Right cardiac atrium (tissue), 5 donors: ENCODE measurements around the gene DSCAML1. TPM values are rescaled to one million over a fixed set of nuclear protein-coding genes. Genes with fewer than 3 reads are reported as not detected.

Experiments
- ATAC-seq, 2 donors: fragments of 200-7000 bp; cut with Tn5 transposase; one replicate each; pipeline versions ENCODE4 v1.8.0 to v1.9.1; 2020; ENCODE audit warnings: moderate library complexity in 2 of 2, mild to moderate bottlenecking in 1 of 2
- DNase-seq, 3 donors: peaks; one replicate each; pipeline ENCODE4 v3.0.0-alpha.2; 2020
- H3K27ac ChIP-seq: one replicate; pipeline ENCODE4 v1.5.1; 2013; ENCODE audit warnings: mild to moderate bottlenecking, low read length, control low read depth, moderate library complexity
- H3K27me3 ChIP-seq: one replicate; pipeline ENCODE4 v1.6.1; 2013; ENCODE audit not compliant: control insufficient read depth, insufficient read depth
- H3K4me1 ChIP-seq: one replicate; pipeline ENCODE4 v1.6.1; 2013; ENCODE audit warnings: low read length; ENCODE audit not compliant: control insufficient read depth, insufficient read depth
- H3K4me3 ChIP-seq: one replicate; pipeline ENCODE4 v1.5.1; 2013; ENCODE audit warnings: low read length, control low read depth
- H3K9me3 ChIP-seq: one replicate; pipeline ENCODE4 v1.6.1; 2013; ENCODE audit warnings: low read length; ENCODE audit not compliant: control insufficient read depth
- WGBS: extraction: QIAGEN DNeasy Blood & Tissue Kit; methylation state at CpG from one replicate; pipeline ENCODE4 v1.1.7; 2013; 5-methylcytosine and 5-hydroxymethylcytosine counted together
- intact Hi-C, 4 donors: fragments of 100-400 bp; cut with DNase I; formaldehyde crosslinking; loops; one replicate each; pipeline versions ENCODE4 v1.11.0 to v1.14.0; 2022 to 2023
- polyA plus RNA-seq: library from polyadenylated mRNA; stranded (reverse); fragments of 200-250 nt; gene quantifications from one replicate; pipeline ENCODE4 v1.2.3, GENCODE V29; 2013
- total RNA-seq, 4 donors: library from RNA; stranded (reverse); fragmentation: NEBNext Ultra II Directional; extraction: Animal tissue kit (Norgen Biotek cat#: 25700); gene quantifications; one replicate each; pipeline ENCODE4 v1.2.1, GENCODE V29; 2021
- donor health status: healthy with polysubstance abuse.
- donor health status: DM: no; HTN: yes; CAD: no.
- donor health status: DM: no; HTN: no; CAD: no.
- donor health status: DM: no; HTN: yes; CAD: no; lungs with severe emphysema.
- donor health status: DM: yes; HTN: yes; CAD: no.

DSCAML1 gene
- total and polyA plus RNA-seq, 5 donors = 0.45 to 1.4 (median 0.96) TPM

DNA sequence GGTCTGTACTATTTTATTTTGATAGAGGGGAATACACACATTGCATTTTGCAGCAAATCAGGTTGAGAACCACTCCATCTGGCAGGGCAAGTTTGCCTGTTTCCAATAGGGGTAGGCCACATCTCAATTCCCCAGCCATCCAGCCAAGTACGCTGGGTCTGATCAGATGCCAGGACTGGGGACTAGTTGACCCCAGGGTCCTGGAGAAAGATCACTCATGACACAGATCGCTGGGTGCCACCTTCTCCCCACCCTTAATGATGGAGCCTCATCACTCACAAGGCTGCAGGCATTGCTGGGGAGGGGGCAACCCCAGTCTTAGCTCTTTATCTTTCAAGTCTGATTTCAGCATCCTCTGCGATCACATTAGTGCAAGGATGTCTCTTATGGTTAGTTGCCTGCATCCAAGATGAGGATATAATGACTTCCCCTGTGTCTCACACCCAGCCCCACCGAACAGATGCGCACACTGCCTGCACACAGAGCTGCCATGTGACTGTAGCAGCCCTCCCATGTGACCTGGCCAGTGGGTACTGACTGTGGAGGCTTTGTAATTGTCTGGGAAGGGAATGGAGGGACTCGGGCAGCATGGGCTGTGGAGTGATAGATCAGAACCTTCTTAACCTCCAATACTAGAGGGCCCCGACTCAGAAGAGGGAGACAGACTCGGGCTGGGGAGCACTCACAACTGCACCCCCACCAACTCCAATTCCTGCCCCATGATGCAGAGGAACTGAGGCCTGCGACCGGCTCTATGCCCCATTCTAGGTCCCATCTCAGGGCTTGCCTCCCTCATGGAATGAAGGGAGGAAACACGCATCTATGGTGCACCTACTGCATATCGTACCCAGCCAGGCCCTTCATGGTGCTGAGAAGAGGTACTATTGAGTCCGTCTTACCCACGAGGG is 155.8 kb downstream of the DSCAML1 start:
- DNase-seq = no peak
- ATAC-seq = no peak
- 84% methylated on average over 14 of the region's 14 CpGs for WGBS
- Histone ChIP-seq H3K9me3 (no peaks in the 10 kb centered on the region), H3K4me1 (no peaks in the 10 kb centered on the region), H3K27me3 (no peaks in the 10 kb centered on the region), H3K27ac (no peak overlapping the region), H3K4me3 (no peak overlapping the region)
- intact Hi-C loops = no loop called here

DNA sequence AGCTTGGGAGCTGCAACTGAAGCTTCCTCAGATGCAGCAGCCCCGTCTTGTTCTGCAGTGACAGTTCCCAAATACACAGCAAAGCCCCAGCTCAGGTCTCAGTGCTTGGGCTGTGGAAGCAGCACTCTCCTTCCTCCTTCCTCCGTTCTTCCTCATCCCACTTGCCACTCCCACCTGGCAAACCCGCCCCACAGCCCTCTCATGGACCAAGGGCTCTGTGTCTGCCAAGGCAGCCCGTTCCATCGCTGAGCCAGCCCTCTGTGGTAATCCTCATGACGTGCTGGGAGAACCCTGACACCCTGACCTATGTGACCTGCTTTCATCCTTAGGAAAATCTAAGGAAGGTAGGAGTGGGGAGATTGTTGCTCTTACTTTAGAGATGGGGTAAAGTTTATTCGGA is 157.0 kb downstream of the DSCAML1 start:
- ATAC-seq = no peak
- H3K4me3 ChIP-seq = no peak overlapping the region
- WGBS = 83% methylated on average over 7 of the region's 7 CpGs

DNA sequence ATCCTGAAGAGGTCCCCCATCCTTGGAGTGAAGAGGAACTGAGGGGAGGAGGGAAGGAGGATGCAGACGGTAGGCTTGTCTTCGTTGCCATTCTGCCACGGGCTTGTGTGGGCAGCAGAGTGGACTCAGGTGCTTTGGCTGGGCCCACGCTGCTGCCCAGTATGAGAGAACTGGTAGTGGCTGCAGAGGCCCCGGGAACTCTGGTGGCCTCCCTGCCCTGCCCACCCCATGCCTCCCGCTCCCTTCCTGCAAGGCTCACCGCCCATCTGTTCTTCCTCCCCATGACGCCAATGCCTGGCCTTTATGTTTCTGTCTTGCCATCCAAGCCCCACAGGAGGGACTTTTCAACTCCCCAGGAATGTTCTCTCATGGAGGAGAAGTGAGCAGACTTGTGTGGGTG is 157.4 kb downstream of the DSCAML1 start:
- no peaks in the 10 kb centered on the region for H3K4me1 ChIP-seq
- WGBS = 92% methylated on average over 8 of the region's 8 CpGs
- no peak overlapping the region for H3K27ac ChIP-seq
- H3K4me3 ChIP-seq = no peak overlapping the region
- no peak for ATAC-seq
- H3K27me3 ChIP-seq = no peaks in the 10 kb centered on the region
- intact Hi-C loops = no loop called here
- no peaks in the 10 kb centered on the region for H3K9me3 ChIP-seq
- DNase-seq = no peak

More for the DNA sequence above, 157.0 kb downstream of the DSCAML1 start:
- DNase-seq = no peak
- H3K4me1 ChIP-seq = no peaks in the 10 kb centered on the region
- H3K27me3 ChIP-seq = no peaks in the 10 kb centered on the region
- no peaks in the 10 kb centered on the region for H3K9me3 ChIP-seq
- H3K27ac ChIP-seq = no peak overlapping the region
- intact Hi-C loops = no loop called here

DNA sequence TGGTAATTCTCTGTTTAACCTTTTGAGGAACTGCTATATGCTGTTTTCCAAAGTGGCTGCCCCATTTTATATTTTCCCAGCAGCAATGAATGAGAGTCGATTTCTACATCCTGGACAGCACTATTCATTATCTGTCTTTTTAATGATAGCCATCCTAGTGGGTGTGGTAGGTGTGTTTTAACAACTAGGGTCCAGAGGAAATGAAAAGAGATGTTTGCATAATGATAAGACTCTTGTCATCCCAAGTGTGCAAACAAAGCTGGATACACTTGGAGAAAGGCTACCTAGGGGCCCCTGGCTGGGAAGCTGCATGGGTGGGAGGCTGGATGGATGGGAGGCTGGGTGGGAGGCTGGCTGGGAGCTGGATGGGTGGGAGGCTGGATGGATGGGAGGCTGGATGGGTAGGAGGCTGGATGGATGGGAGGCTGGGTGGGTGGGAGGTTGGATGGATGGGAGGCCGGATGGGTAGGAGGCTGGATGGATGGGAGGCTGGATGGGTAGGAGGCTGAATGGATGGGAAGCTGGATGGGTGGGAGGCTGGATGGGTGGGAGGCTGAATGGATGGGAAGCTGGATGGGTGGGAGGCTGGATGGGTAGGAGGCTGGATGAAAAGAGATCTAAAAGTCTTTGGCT is 158.0 kb downstream of the DSCAML1 start:
- H3K9me3 ChIP-seq = no peaks in the 10 kb centered on the region
- intact Hi-C loops = no loop called here
- H3K4me1 ChIP-seq = no peaks in the 10 kb centered on the region
- DNase-seq (no peak), ATAC-seq (no peak)
- 77% methylated on average over 2 of the region's 2 CpGs for WGBS
- no peaks in the 10 kb centered on the region for H3K27me3 ChIP-seq
- H3K27ac ChIP-seq = no peak overlapping the region
- no peak overlapping the region for H3K4me3 ChIP-seq

DNA sequence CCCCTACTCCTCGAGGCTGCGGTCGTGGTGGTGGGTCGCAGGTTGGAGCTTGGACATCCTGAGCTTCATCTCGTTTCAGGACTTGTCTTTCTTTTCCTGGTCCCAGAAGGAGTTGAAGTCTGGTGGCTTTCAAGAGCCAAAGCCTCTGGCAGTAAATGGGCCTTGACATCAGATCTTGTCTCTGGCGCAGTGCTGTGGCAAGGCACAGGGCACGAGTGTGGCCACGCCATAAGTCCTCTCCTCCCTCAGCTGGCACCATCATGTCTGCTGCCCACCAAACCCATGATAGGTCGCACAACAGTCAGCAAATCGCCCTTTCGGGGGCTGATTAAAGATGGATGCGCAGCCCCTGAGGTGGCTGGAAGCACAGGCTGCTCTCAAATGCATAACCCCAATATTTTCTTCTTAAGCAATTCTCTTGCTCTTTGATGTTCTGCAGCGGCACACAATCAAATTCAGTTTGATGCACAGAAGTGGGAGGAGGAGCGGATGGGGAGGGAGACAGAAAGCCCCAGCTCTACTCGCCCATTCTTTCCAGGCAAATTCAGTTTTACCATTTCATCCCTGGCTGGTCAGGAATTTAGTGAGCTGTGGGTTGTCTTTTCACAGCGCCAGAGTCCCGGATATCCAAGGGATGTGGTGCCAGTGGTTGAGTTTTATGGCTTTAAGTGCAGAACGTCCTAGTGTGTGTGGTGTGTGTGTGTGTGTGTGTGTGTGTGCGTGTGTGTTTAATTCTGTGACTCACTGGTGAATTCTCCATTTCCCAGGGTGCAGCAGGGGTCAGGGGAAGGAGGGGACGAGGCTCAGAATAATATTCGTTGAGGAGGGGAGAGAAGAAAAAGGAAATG is 162.0 kb downstream of the DSCAML1 start:
- intact Hi-C loops = no loop called here
- H3K27ac ChIP-seq = no peak overlapping the region

DNA sequence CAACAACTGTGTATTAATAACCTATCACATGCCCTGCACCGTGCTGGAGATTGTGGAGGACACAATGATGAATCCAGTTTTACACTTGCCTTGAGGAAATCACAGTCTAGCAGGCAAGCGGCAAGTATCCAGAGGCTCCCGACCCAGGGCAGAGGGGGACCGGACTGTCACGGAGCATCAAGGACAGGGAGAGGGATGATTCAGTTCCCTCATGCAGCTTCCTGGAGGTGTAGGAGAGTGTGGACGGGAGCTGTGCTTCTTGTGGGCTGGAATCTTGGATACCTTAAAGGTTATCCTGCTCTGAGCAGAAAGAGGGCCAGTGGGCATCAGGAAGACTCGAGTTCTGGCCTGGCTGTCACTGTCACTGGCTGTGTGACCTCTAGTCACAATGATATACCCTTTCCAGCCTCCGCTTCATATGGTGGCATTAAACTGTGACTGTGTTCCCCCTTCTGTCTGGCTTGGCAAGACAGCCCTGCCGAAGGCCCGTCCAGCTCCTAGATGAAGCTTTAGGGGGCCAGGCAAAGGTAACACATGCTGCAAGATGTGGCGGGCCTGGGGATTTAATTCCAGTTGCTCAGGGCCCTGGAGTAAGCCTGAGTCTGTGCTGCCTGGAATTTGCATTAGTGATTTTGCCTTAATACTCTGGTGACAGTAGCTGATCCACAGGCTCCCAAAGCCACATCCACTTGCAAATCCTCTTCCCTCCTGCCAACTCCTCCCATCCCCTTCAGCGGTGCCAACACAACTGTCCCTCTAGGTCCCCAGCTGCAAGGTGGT is 162.8 kb downstream of the DSCAML1 start:
- Histone ChIP-seq H3K4me1 (no peaks in the 10 kb centered on the region), H3K27me3 (no peaks in the 10 kb centered on the region), H3K4me3 (no peak overlapping the region), H3K9me3 (no peaks in the 10 kb centered on the region), H3K27ac (no peak overlapping the region)
- ATAC-seq = peak; percentile 6 to 32
- DNase-seq = no peak
- intact Hi-C loops = no loop called here
- WGBS = 81% methylated on average over 12 of the region's 12 CpGs

More for the DNA sequence above, 162.0 kb downstream of the DSCAML1 start:
- DNase-seq = peak in 1 of 3 donors; percentile 8
- Histone ChIP-seq H3K4me1 (no peaks in the 10 kb centered on the region), H3K9me3 (no peaks in the 10 kb centered on the region), H3K4me3 (no peak overlapping the region), H3K27me3 (no peaks in the 10 kb centered on the region)
- ATAC-seq = no peak
- WGBS = 81% methylated on average over 21 of the region's 21 CpGs

DNA sequence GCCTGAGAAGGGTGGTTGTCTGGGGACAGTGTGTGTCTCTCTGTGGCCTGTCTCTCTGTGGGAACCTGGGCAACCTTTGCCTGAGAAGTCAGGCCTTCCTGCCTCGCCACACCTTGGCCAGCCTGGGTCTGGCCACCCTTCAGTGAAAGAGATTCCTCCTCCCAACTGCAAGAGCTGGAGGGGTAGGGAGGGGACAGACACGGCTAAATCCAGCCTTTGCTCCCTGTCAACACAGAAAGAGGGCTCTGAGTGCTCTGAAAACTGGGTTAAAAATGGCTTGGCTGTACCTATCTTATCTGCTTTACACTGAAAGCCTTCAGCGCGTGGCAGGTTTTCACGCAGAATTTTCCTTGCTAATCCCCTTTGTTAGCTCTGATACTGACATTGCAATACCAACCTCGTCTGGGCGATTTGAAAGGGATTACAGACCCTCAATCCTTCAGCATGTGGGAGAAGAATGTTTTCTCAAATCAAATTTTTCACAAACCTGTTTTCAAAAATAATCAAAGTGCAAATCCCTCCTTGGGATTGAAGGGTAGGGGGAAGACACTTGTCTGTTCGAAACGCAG is 163.7 kb downstream of the DSCAML1 start:
- peak in 1 of 2 donors; percentile 56 for ATAC-seq
- Histone ChIP-seq H3K9me3 (no peaks in the 10 kb centered on the region), H3K27me3 (no peaks in the 10 kb centered on the region), H3K27ac (peak overlapping the region; percentile 53), H3K4me1 (no peaks in the 10 kb centered on the region), H3K4me3 (no peak overlapping the region)
- intact Hi-C loops = no loop called here
- DNase-seq = no peak
- WGBS = 63% methylated on average over 9 of the region's 9 CpGs

DNA sequence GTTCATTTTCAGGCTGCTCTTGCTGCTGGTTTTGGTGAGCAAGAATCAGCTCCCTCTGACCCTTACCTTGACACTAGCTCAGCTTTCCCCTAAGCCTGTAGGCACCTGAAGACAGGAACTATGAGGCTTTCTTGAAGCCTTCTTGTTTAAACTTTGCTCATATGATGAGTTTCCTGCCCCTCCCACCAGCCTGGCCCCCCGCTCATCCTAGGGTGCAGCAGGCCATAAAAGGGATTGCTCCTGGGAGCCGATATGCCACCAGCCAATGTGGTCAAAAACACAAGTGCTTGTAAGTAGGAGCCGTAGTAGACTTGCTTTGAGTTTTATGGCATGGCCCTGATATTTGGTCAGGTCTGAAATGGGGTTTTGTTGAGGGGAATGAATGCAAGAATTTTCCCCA is 164.7 kb downstream of the DSCAML1 start:
- Histone ChIP-seq H3K9me3 (no peaks in the 10 kb centered on the region), H3K4me1 (no peaks in the 10 kb centered on the region), H3K27ac (no peak overlapping the region), H3K4me3 (no peak overlapping the region), H3K27me3 (no peaks in the 10 kb centered on the region)
- intact Hi-C loops = no loop called here
- 87% methylated on average over 3 of the region's 3 CpGs for WGBS
- ATAC-seq = no peak
- no peak for DNase-seq

DNA sequence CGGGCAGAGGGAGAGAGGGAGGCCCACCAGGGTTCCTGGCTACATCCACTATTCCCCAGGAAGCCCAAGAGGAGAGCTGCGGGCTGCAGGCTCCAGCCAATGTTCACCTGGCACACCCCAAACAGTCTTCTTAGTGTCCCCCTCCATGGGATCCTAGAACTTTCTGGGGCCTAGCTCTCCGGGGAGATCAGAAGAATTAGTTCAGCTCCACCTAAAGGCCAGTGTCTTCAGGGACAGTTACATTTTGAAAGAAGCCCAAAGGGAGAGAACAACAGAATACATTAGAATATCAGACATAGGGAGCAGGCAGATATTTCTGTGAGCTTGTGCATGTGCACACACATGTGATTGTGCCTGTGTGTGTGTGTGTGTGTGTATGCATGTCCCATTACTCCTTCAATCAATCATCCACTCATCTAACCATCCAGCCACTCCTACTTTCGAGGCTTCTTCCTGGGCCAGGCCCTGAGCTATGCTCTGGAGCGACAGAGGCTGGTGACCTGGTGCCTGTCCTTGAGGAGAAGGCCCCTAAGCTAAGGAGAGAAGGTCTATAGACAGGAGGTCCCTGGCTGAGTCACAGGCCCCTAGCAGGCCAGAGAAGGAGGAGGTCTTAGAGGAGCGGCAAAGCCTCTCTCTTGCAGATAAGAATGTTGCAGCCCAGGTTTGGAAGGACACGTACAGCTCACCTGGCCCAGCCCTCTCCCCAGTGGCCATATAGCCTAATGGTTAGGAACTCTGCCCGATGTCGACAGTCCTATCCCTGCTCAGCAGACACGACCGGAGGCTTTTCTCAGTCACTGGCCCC is 165.5 kb downstream of the DSCAML1 start:
- DNase-seq (no peak), ATAC-seq (no peak)
- Histone ChIP-seq H3K4me1 (no peaks in the 10 kb centered on the region), H3K9me3 (no peaks in the 10 kb centered on the region), H3K27me3 (no peaks in the 10 kb centered on the region), H3K4me3 (no peak overlapping the region), H3K27ac (no peak overlapping the region)
- WGBS = 89% methylated on average over 11 of the region's 11 CpGs
- intact Hi-C loops = no loop called here
